ENCODE results near the gene CAPN5. TPM values are rescaled to one million over a fixed set of nuclear protein-coding genes. Genes with fewer than 3 reads are reported as not detected.

Gene CAPN5
- total and polyA plus RNA-seq, 2 experiments from 2014 or later: 25.2 to 28.8 TPM

- DNase-seq (ENCODE audit: low spot score): no peak
- Histone ChIP-seq H3K27ac (no peak overlapping the region), H4K20me1 (ENCODE audit: insufficient read depth, poor library complexity, severe bottlenecking) (no peaks in the 10 kb centered on the region), H3K9me3 (ENCODE audit: low read depth) (no peaks in the 10 kb centered on the region), H3K79me2 (no peaks in the 10 kb centered on the region), H3K9me2 (replicated peaks; ENCODE audit: insufficient read depth) (no peaks in the 10 kb centered on the region), H2AFZ (no peak overlapping the region), H3K4me3 (no peak overlapping the region), H3K27me3 (no peaks in the 10 kb centered on the region), H3K36me3 (replicated peaks; ENCODE audit: insufficient read depth, low read depth) (no peaks in the 10 kb centered on the region), H3K4me2 (no peak overlapping the region), H3K4me1 (ENCODE audit: insufficient read depth) (peaks cover 30% of the 10 kb centered on the region)
- TF ChIP-seq EZH2 (IDR thresholded peaks at IDR 0.05; ENCODE audit: borderline replicate concordance): no peak
- WGBS (ENCODE audit: low lambda C conversion rate, missing lambda C conversion rate): 94% methylated on average over 8 of the region's 8 CpGs
Measured at GRCh38 chr11:77148963-77149715, 82.4 kb downstream of the CAPN5 start.

- H2AFZ ChIP-seq: no peak overlapping the region
- no peaks in the 10 kb centered on the region for H3K9me3 ChIP-seq (ENCODE audit: low read depth)
- no peaks in the 10 kb centered on the region for H3K79me2 ChIP-seq
- H4K20me1 ChIP-seq (ENCODE audit: insufficient read depth, poor library complexity, severe bottlenecking): no peaks in the 10 kb centered on the region
- WGBS (ENCODE audit: low lambda C conversion rate, missing lambda C conversion rate): 79% methylated on average over 12 of the region's 12 CpGs
- DNase-seq (ENCODE audit: low spot score): no peak
- H3K9me2 ChIP-seq (replicated peaks; ENCODE audit: insufficient read depth): no peaks in the 10 kb centered on the region
- TF ChIP-seq EZH2 (IDR thresholded peaks at IDR 0.05; ENCODE audit: borderline replicate concordance): no peak
- TF ChIP-seq CTCF (IDR thresholded peaks at IDR 0.05; ENCODE audit: poor library complexity): no peak
- no peak for TF ChIP-seq EZH2phosphoT487 (IDR thresholded peaks at IDR 0.05; ENCODE audit: low read depth, severe bottlenecking, unreplicated experiment)
- no peak overlapping the region for H3K27ac ChIP-seq
- no peak overlapping the region for H3K4me2 ChIP-seq
- peaks cover 25% of the 10 kb centered on the region for H3K4me1 ChIP-seq (ENCODE audit: insufficient read depth)
- no peak overlapping the region for H3K4me3 ChIP-seq
- no peaks in the 10 kb centered on the region for H3K36me3 ChIP-seq (replicated peaks; ENCODE audit: insufficient read depth, low read depth)
- H3K27me3 ChIP-seq: no peaks in the 10 kb centered on the region
Measured at GRCh38 chr11:77149716-77150392, 83.1 kb downstream of the CAPN5 start.

- 93% methylated on average over 10 of the region's 10 CpGs for WGBS (ENCODE audit: low lambda C conversion rate, missing lambda C conversion rate)
Measured at GRCh38 chr11:77150836-77151235, 84.1 kb downstream of the CAPN5 start.

More at GRCh38 chr11:77150836-77151235, 84.1 kb downstream of the CAPN5 start:
- Histone ChIP-seq H2AFZ (no peak overlapping the region), H3K79me2 (no peaks in the 10 kb centered on the region), H3K9me3 (ENCODE audit: low read depth) (no peaks in the 10 kb centered on the region), H3K4me2 (no peak overlapping the region), H3K27me3 (no peaks in the 10 kb centered on the region), H3K27ac (no peak overlapping the region), H3K9me2 (replicated peaks; ENCODE audit: insufficient read depth) (no peaks in the 10 kb centered on the region), H3K36me3 (replicated peaks; ENCODE audit: insufficient read depth, low read depth) (no peaks in the 10 kb centered on the region), H3K4me3 (no peak overlapping the region), H4K20me1 (ENCODE audit: insufficient read depth, poor library complexity, severe bottlenecking) (no peaks in the 10 kb centered on the region), H3K4me1 (ENCODE audit: insufficient read depth) (peaks cover 18% of the 10 kb centered on the region)
- no peak for TF ChIP-seq CTCF (IDR thresholded peaks at IDR 0.05; ENCODE audit: poor library complexity)
- no peak for TF ChIP-seq EZH2 (IDR thresholded peaks at IDR 0.05; ENCODE audit: borderline replicate concordance)
- TF ChIP-seq EZH2phosphoT487 (IDR thresholded peaks at IDR 0.05; ENCODE audit: low read depth, severe bottlenecking, unreplicated experiment): no peak
- no peak for DNase-seq (ENCODE audit: low spot score)
